HepG2 (cell line): ENCODE measurements around the gene FBH1.
"Not testable (repeated sequence)": the region's sequence is repeated elsewhere in the genome, so short reads cannot be mapped to it uniquely, and the experiment has no call there.

Source experiments
- DNMT1 ChIP-seq: sonication (generic); formaldehyde crosslinking; IDR thresholded peaks from 2 replicates; pipeline ENCODE4 v1.5.1; 2020; ENCODE audit warnings: mild to moderate bottlenecking, missing genetic modification reagents
- FOXK2 ChIP-seq: fragments of 450-650 bp; IDR thresholded peaks from 2 replicates; pipeline ENCODE4 v1.6.1; 2016
- TF ChIP-seq, protein P1 (sequence below): sonication (generic); formaldehyde crosslinking; conservative IDR thresholded peaks from 2 replicates; pipeline ENCODE4 v1.4.0; 2020; ENCODE audit warnings: mild to moderate bottlenecking, missing genetic modification reagents, moderate library complexity
- TF ChIP-seq, protein P2 (sequence below): sonication (generic); formaldehyde crosslinking; IDR thresholded peaks from 2 replicates; pipeline ENCODE4 v1.4.0; 2020; ENCODE audit warnings: missing genetic modification reagents, borderline replicate concordance
- TF ChIP-seq, protein P3 (sequence below), 2 experiments: sonication (generic) in 1 of 2; formaldehyde crosslinking in 1 of 2; IDR thresholded peaks; 2 replicates each; pipeline versions ENCODE4 v1.5.1 to v1.6.1; 2011 to 2020; ENCODE audit warnings: borderline replicate concordance in 1 of 2, low read depth in 1 of 2, low read length in 1 of 2, mild to moderate bottlenecking in 1 of 2, missing genetic modification reagents in 1 of 2, moderate library complexity in 1 of 2
- TF ChIP-seq, protein P4 (sequence below): IDR thresholded peaks from 2 replicates; pipeline ENCODE4 v1.6.1; 2018; ENCODE audit warnings: missing genetic modification reagents
- TF ChIP-seq, protein P5 (sequence below): sonication (generic); formaldehyde crosslinking; IDR thresholded peaks from 2 replicates; pipeline ENCODE4 v1.5.0; 2020; ENCODE audit warnings: mild to moderate bottlenecking, missing genetic modification reagents, moderate library complexity

DNA sequence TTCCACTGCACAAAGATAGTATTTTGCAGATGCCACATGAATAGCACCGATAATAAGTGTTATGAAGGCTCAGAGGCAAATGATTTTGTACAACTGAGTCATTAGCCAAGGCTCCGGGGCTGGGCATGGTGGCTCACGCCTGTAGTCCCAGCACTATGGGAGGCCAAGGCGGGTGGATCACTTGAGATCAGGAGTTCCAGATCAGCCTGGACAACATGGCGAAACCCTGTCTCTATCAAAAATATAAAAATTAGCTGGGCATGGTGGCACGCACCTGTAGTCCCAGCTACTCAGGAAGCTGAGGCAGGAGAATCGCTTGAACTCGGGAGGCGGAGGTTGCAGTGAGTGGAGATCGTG, 56.4 kb downstream of the FBH1 start:
- not testable (repeated sequence) for TF ChIP-seq DNMT1 (CRISPR knock-in tag); FOXK2
- TF ChIP-seq, protein P1, sequence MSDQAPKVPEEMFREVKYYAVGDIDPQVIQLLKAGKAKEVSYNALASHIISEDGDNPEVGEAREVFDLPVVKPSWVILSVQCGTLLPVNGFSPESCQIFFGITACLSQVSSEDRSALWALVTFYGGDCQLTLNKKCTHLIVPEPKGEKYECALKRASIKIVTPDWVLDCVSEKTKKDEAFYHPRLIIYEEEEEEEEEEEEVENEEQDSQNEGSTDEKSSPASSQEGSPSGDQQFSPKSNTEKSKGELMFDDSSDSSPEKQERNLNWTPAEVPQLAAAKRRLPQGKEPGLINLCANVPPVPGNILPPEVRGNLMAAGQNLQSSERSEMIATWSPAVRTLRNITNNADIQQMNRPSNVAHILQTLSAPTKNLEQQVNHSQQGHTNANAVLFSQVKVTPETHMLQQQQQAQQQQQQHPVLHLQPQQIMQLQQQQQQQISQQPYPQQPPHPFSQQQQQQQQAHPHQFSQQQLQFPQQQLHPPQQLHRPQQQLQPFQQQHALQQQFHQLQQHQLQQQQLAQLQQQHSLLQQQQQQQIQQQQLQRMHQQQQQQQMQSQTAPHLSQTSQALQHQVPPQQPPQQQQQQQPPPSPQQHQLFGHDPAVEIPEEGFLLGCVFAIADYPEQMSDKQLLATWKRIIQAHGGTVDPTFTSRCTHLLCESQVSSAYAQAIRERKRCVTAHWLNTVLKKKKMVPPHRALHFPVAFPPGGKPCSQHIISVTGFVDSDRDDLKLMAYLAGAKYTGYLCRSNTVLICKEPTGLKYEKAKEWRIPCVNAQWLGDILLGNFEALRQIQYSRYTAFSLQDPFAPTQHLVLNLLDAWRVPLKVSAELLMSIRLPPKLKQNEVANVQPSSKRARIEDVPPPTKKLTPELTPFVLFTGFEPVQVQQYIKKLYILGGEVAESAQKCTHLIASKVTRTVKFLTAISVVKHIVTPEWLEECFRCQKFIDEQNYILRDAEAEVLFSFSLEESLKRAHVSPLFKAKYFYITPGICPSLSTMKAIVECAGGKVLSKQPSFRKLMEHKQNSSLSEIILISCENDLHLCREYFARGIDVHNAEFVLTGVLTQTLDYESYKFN (CRISPR knock-in tag), result not testable (repeated sequence)
- TF ChIP-seq, protein P2, sequence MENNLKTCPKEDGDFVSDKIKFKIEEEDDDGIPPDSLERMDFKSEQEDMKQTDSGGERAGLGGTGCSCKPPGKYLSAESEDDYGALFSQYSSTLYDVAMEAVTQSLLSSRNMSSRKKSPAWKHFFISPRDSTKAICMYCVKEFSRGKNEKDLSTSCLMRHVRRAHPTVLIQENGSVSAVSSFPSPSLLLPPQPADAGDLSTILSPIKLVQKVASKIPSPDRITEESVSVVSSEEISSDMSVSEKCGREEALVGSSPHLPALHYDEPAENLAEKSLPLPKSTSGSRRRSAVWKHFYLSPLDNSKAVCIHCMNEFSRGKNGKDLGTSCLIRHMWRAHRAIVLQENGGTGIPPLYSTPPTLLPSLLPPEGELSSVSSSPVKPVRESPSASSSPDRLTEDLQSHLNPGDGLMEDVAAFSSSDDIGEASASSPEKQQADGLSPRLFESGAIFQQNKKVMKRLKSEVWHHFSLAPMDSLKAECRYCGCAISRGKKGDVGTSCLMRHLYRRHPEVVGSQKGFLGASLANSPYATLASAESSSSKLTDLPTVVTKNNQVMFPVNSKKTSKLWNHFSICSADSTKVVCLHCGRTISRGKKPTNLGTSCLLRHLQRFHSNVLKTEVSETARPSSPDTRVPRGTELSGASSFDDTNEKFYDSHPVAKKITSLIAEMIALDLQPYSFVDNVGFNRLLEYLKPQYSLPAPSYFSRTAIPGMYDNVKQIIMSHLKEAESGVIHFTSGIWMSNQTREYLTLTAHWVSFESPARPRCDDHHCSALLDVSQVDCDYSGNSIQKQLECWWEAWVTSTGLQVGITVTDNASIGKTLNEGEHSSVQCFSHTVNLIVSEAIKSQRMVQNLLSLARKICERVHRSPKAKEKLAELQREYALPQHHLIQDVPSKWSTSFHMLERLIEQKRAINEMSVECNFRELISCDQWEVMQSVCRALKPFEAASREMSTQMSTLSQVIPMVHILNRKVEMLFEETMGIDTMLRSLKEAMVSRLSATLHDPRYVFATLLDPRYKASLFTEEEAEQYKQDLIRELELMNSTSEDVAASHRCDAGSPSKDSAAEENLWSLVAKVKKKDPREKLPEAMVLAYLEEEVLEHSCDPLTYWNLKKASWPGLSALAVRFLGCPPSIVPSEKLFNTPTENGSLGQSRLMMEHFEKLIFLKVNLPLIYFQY (CRISPR knock-in tag), result not testable (repeated sequence)
- TF ChIP-seq, protein P3, sequence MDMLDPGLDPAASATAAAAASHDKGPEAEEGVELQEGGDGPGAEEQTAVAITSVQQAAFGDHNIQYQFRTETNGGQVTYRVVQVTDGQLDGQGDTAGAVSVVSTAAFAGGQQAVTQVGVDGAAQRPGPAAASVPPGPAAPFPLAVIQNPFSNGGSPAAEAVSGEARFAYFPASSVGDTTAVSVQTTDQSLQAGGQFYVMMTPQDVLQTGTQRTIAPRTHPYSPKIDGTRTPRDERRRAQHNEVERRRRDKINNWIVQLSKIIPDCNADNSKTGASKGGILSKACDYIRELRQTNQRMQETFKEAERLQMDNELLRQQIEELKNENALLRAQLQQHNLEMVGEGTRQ (IDR thresholded peaks at IDR 0.05; ENCODE audit: low read depth, low read length), result not testable (repeated sequence)
- TF ChIP-seq, protein P3 (CRISPR knock-in tag; IDR thresholded peaks at IDR 0.05; ENCODE audit: borderline replicate concordance), result not testable (repeated sequence)
- TF ChIP-seq, protein P4, sequence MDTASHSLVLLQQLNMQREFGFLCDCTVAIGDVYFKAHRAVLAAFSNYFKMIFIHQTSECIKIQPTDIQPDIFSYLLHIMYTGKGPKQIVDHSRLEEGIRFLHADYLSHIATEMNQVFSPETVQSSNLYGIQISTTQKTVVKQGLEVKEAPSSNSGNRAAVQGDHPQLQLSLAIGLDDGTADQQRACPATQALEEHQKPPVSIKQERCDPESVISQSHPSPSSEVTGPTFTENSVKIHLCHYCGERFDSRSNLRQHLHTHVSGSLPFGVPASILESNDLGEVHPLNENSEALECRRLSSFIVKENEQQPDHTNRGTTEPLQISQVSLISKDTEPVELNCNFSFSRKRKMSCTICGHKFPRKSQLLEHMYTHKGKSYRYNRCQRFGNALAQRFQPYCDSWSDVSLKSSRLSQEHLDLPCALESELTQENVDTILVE (CRISPR knock-in tag), result not testable (repeated sequence)
- TF ChIP-seq, protein P5, sequence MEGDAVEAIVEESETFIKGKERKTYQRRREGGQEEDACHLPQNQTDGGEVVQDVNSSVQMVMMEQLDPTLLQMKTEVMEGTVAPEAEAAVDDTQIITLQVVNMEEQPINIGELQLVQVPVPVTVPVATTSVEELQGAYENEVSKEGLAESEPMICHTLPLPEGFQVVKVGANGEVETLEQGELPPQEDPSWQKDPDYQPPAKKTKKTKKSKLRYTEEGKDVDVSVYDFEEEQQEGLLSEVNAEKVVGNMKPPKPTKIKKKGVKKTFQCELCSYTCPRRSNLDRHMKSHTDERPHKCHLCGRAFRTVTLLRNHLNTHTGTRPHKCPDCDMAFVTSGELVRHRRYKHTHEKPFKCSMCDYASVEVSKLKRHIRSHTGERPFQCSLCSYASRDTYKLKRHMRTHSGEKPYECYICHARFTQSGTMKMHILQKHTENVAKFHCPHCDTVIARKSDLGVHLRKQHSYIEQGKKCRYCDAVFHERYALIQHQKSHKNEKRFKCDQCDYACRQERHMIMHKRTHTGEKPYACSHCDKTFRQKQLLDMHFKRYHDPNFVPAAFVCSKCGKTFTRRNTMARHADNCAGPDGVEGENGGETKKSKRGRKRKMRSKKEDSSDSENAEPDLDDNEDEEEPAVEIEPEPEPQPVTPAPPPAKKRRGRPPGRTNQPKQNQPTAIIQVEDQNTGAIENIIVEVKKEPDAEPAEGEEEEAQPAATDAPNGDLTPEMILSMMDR (CRISPR knock-in tag), result not testable (repeated sequence)
